ENCODE results near the gene PITPNB. TPM values are rescaled to one million over a fixed set of nuclear protein-coding genes. Genes with fewer than 3 reads are reported as not detected.

PITPNB gene
- total and polyA plus RNA-seq, 2 donors from 2014 or later: 23.7 to 72.0 TPM

DNA sequence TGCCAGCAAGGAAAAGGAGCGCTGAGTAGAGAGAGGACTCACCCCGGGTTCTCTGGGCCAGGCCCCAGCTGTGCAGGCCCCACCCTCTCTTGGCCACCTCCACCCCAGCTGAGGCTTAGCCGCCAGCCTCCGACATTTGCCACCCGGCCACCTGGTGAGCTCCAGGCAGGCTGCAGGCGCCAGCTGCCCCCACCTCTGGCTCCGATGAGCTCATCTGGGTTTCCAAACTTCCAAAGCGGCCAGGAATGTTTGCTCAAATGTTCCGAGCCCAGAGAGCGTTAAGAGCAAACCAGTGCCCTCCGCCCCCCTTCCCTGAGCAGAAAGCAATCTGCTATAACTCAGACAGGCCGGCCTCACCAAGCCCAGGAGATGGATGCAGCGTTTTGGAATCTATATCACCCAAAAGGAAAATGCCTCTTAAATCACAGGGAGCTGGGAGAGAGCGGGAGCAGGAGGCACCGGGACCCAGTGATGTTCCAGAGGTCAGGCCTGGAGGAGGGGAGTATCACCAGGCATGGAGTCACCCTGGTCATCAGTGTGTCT, 108.4 kb downstream of the PITPNB start:
- FAIRE-seq (no peak), DNase-seq (peak; percentile 66 to 84 (median 76))
- H3K27ac ChIP-seq (ENCODE audit: low read depth in 2 of 2, low read length in 2 of 2): no peak overlapping the region
- intact Hi-C loops (cut with DNase I): no loop called here
- no peak overlapping the region for H3K9ac ChIP-seq (ENCODE audit: low read length in 3 of 3)
- H3K27me3 ChIP-seq (ENCODE audit: control insufficient read depth, insufficient read depth, low read length): no peaks in the 10 kb centered on the region
- no peaks in the 10 kb centered on the region for H3K4me1 ChIP-seq (ENCODE audit: control insufficient read depth in 2 of 3, insufficient read depth in 2 of 3, low read depth in 1 of 3, low read length in 3 of 3)
- no peak overlapping the region for H3K4me3 ChIP-seq (ENCODE audit: low read length in 3 of 3)
- H3K36me3 ChIP-seq (ENCODE audit: control insufficient read depth in 2 of 3, insufficient read depth in 3 of 3, low read length in 3 of 3): no peaks in the 10 kb centered on the region
- no peaks in the 10 kb centered on the region for H3K9me3 ChIP-seq (ENCODE audit: control insufficient read depth in 2 of 3, insufficient read depth in 1 of 3, low read length in 3 of 3)
- TF ChIP-seq, protein P1, sequence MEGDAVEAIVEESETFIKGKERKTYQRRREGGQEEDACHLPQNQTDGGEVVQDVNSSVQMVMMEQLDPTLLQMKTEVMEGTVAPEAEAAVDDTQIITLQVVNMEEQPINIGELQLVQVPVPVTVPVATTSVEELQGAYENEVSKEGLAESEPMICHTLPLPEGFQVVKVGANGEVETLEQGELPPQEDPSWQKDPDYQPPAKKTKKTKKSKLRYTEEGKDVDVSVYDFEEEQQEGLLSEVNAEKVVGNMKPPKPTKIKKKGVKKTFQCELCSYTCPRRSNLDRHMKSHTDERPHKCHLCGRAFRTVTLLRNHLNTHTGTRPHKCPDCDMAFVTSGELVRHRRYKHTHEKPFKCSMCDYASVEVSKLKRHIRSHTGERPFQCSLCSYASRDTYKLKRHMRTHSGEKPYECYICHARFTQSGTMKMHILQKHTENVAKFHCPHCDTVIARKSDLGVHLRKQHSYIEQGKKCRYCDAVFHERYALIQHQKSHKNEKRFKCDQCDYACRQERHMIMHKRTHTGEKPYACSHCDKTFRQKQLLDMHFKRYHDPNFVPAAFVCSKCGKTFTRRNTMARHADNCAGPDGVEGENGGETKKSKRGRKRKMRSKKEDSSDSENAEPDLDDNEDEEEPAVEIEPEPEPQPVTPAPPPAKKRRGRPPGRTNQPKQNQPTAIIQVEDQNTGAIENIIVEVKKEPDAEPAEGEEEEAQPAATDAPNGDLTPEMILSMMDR (IDR thresholded peaks at IDR 0.05; ENCODE audit: borderline replicate concordance, extremely low read depth, insufficient read depth): no peak

DNA sequence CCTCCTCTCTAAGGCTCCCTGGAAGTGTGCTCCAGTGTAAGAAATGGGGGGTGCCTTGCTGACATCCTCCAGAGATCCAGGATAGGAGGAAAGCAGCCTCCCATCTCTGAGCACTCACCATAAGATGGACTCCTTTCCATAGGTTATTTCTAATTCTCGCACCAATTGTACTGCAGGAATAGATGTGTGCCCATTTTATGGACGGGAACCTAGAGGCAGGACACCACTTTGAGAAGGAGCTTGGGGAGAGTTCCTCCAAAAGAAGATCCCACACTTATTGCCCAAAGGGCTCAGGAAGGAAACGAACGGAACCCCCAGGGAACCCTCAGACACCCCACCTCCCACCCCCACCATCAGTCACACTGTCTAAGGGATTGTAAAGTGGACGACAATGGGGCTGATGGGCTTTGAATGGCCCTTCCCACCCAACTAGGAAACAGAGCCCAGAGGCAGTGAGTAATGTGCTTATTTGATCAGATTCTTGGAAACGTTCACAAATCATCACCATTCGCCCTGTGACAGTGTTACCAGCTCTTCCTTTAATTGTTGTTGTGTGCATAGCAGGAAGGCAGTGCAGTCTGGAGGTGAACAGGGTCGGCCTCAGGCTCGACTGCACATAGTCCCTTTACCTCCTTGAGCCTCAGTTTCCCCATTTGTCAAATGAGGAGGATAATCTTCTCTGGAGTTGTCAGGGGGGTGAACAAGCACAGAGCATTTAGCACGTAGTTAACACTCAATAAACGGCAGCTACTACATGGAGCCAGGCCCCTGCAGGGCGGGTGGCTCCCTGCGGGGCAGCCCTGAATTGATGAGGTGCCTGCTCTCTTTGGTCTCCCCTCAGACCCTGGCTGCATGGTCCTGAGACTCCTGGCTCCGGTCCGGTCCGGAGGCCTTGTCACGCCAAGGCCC, 109.1 kb downstream of the PITPNB start:
- TF ChIP-seq, protein P1 (IDR thresholded peaks at IDR 0.05; ENCODE audit: borderline replicate concordance, extremely low read depth, insufficient read depth): no peak
- H3K4me1 ChIP-seq (ENCODE audit: control insufficient read depth in 2 of 3, insufficient read depth in 2 of 3, low read depth in 1 of 3, low read length in 3 of 3): no peaks in the 10 kb centered on the region
- DNase-seq: peak in 1 of 5 donors; percentile 10
- no peak overlapping the region for H3K4me3 ChIP-seq (ENCODE audit: low read length in 3 of 3)
- intact Hi-C loops (cut with DNase I): no loop called here
- no peak for FAIRE-seq
- H3K9me3 ChIP-seq (ENCODE audit: control insufficient read depth in 2 of 3, insufficient read depth in 1 of 3, low read length in 3 of 3): no peaks in the 10 kb centered on the region
- no peaks in the 10 kb centered on the region for H3K27me3 ChIP-seq (ENCODE audit: control insufficient read depth, insufficient read depth, low read length)
- no peaks in the 10 kb centered on the region for H3K36me3 ChIP-seq (ENCODE audit: control insufficient read depth in 2 of 3, insufficient read depth in 3 of 3, low read length in 3 of 3)
- H3K9ac ChIP-seq (ENCODE audit: low read length in 3 of 3): no peak overlapping the region
- no peak overlapping the region for H3K27ac ChIP-seq (ENCODE audit: low read depth in 2 of 2, low read length in 2 of 2)

GRCh38 chr22:27809226-27809603, 109.8 kb downstream of the PITPNB start:
- no peak overlapping the region for H3K9ac ChIP-seq (ENCODE audit: low read length in 3 of 3)
- no peaks in the 10 kb centered on the region for H3K9me3 ChIP-seq (ENCODE audit: control insufficient read depth in 2 of 3, insufficient read depth in 1 of 3, low read length in 3 of 3)
- H3K27me3 ChIP-seq (ENCODE audit: control insufficient read depth, insufficient read depth, low read length): no peaks in the 10 kb centered on the region
- H3K27ac ChIP-seq (ENCODE audit: low read depth in 2 of 2, low read length in 2 of 2): no peak overlapping the region
- TF ChIP-seq, protein P1 (IDR thresholded peaks at IDR 0.05; ENCODE audit: borderline replicate concordance, extremely low read depth, insufficient read depth): no peak
- no peaks in the 10 kb centered on the region for H3K4me1 ChIP-seq (ENCODE audit: control insufficient read depth in 2 of 3, insufficient read depth in 2 of 3, low read depth in 1 of 3, low read length in 3 of 3)
- FAIRE-seq (no peak), DNase-seq (peak in 2 of 5 donors; percentile 20 to 37)
- H3K4me3 ChIP-seq (ENCODE audit: low read length in 3 of 3): no peak overlapping the region
- intact Hi-C loops (cut with DNase I): no loop called here
- no peaks in the 10 kb centered on the region for H3K36me3 ChIP-seq (ENCODE audit: control insufficient read depth in 2 of 3, insufficient read depth in 3 of 3, low read length in 3 of 3)

Data from kidney (tissue), 14 donors.